HEK293T (cell line): ENCODE data around the gene ANKRD29.

Experiments used
- CTCF ChIA-PET: fragments of 350-600 bp; formaldehyde crosslinking; extraction: SDS; loops from one replicate; lab custom pipeline; 2021; ENCODE audit warnings: antibody characterized with exemption, inconsistent platforms; lab: Yijun Ruan, JAX
- POLR2A ChIA-PET: fragments of 350-600 bp; formaldehyde crosslinking; extraction: SDS; loops from one replicate; lab custom pipeline; 2020; ENCODE audit warnings: antibody characterized with exemption, inconsistent platforms; lab: Yijun Ruan, JAX
- DNase-seq: peaks from one replicate; pipeline ENCODE4 v3.0.0; 2012; ENCODE audit warnings: mixed read lengths; ENCODE audit errors: extremely low spot score
- ARNT ChIP-seq: fragments of 450-650 bp; IDR thresholded peaks from 2 replicates; pipeline ENCODE4 v1.6.1; 2017; ENCODE audit warnings: mild to moderate bottlenecking
- BHLHE40 ChIP-seq: fragments of 450-650 bp; IDR thresholded peaks from 2 replicates; pipeline ENCODE4 v1.6.1; 2016; ENCODE audit warnings: mild to moderate bottlenecking, moderate library complexity, borderline replicate concordance
- CTBP1 ChIP-seq: fragments of 450-650 bp; IDR thresholded peaks from 2 replicates; pipeline ENCODE4 v1.6.1; 2016; ENCODE audit warnings: borderline replicate concordance
- ELF4 ChIP-seq: fragments of 450-650 bp; IDR thresholded peaks from 2 replicates; pipeline ENCODE4 v1.6.1; 2017; ENCODE audit warnings: antibody characterized with exemption
- FOXA1 ChIP-seq: fragments of 450-650 bp; IDR thresholded peaks from 2 replicates; pipeline ENCODE4 v1.6.1; 2016; ENCODE audit warnings: mild to moderate bottlenecking
- FOXK2 ChIP-seq: fragments of 450-650 bp; IDR thresholded peaks from 2 replicates; pipeline ENCODE4 v1.6.1; 2016; ENCODE audit warnings: mild to moderate bottlenecking
- FOXM1 ChIP-seq: fragments of 450-650 bp; IDR thresholded peaks from 2 replicates; pipeline ENCODE4 v1.6.1; 2017; ENCODE audit warnings: mild to moderate bottlenecking, borderline replicate concordance
- HDGF ChIP-seq: fragments of 450-650 bp; IDR thresholded peaks from 2 replicates; pipeline ENCODE4 v1.6.1; 2017; ENCODE audit warnings: antibody characterized with exemption, borderline replicate concordance
- L3MBTL2 ChIP-seq: fragments of 450-650 bp; conservative IDR thresholded peaks from 2 replicates; pipeline ENCODE4 v1.6.1; 2016; ENCODE audit warnings: mild to moderate bottlenecking
- LEF1 ChIP-seq: fragments of 450-650 bp; IDR thresholded peaks from 2 replicates; pipeline ENCODE4 v1.6.1; 2017; ENCODE audit warnings: mild to moderate bottlenecking, borderline replicate concordance
- NFRKB ChIP-seq: fragments of 450-650 bp; IDR thresholded peaks from 2 replicates; pipeline ENCODE4 v1.6.1; 2016; ENCODE audit warnings: mild to moderate bottlenecking, moderate library complexity
- PKNOX1 ChIP-seq: fragments of 450-650 bp; IDR thresholded peaks from 2 replicates; pipeline ENCODE4 v1.6.1; 2016
- SP1 ChIP-seq: fragments of 450-650 bp; IDR thresholded peaks from 2 replicates; pipeline ENCODE4 v1.6.1; 2017
- SUZ12 ChIP-seq: fragments of 450-650 bp; IDR thresholded peaks from 2 replicates; pipeline ENCODE4 v1.6.1; 2016; ENCODE audit warnings: mild to moderate bottlenecking
- TARDBP ChIP-seq: fragments of 450-650 bp; IDR thresholded peaks from 2 replicates; pipeline ENCODE4 v1.6.1; 2016
- ZNF384 ChIP-seq: fragments of 450-650 bp; IDR thresholded peaks from 2 replicates; pipeline ENCODE4 v1.6.1; 2016

ANKRD29 gene

GRCh38 chr18:23626451-23627279, 36.0 kb downstream of the ANKRD29 start:
- CTCF ChIA-PET: interaction anchor here (0.8 to 3.1 kb wide), 3 partner anchors 22 to 77 kb away, joined by 3 to 24 read pairs (median 3); no protein-coding TSS in a partner anchor
- no peak for DNase-seq
- POLR2A ChIA-PET: interaction anchor here (0.7 to 1.4 kb wide), 3 partner anchors 28 to 512 kb away, joined by 3 read pairs; no protein-coding TSS in a partner anchor
- peak; percentile 77 for TF ChIP-seq PKNOX1
- TF ChIP-seq HDGF: no peak
- TF ChIP-seq ZNF384: no peak
- TF ChIP-seq BHLHE40: no peak
- TF ChIP-seq SUZ12: no peak
- TF ChIP-seq ARNT: no peak
- TF ChIP-seq ELF4: no peak
- TF ChIP-seq CTBP1: peak; percentile 37; the same call in 1 of the 2 replicates
- TF ChIP-seq FOXA1: 0 out of 2 replicates have a peak, but pooled peaks have one; percentile 53
- peak; percentile 73 for TF ChIP-seq L3MBTL2
- TF ChIP-seq SP1: no peak
- TF ChIP-seq LEF1: no peak
- TF ChIP-seq FOXM1: no peak
- no peak for TF ChIP-seq NFRKB
- 0 out of 2 replicates have a peak, but pooled peaks have one; percentile 33 for TF ChIP-seq FOXK2
- TF ChIP-seq TARDBP: no peak

GRCh38 chr18:23623040-23623439, 39.7 kb downstream of the ANKRD29 start:
- DNase-seq: no peak
- ChIA-PET POLR2A (no interaction called here), CTCF (interaction anchor here (0.8 to 3.1 kb wide), 5 partner anchors 9 to 108 kb away, joined by 3 to 27 read pairs (median 5); no protein-coding TSS in a partner anchor)
- TF ChIP-seq BHLHE40 (no peak), FOXA1 (no peak), HDGF (no peak), CTBP1 (no peak), ZNF384 (no peak), L3MBTL2 (no peak), FOXK2 (no peak), FOXM1 (no peak), LEF1 (no peak), SUZ12 (no peak), ELF4 (no peak), PKNOX1 (no peak), SP1 (no peak), TARDBP (no peak), ARNT (no peak), NFRKB (no peak)

- ChIA-PET CTCF (no interaction called here), POLR2A (no interaction called here)
- TF ChIP-seq LEF1: no peak
- TF ChIP-seq TARDBP: no peak
- no peak for TF ChIP-seq ELF4
- no peak for TF ChIP-seq BHLHE40
- no peak for TF ChIP-seq HDGF
- TF ChIP-seq L3MBTL2: no peak
- TF ChIP-seq SP1: no peak
- TF ChIP-seq FOXA1: no peak
- TF ChIP-seq PKNOX1: no peak
- no peak for TF ChIP-seq FOXK2
- TF ChIP-seq SUZ12: no peak
- no peak for TF ChIP-seq NFRKB
- TF ChIP-seq ARNT: no peak
- TF ChIP-seq FOXM1: no peak
- TF ChIP-seq CTBP1: no peak
- TF ChIP-seq ZNF384: no peak
- no peak for DNase-seq
These were observed 43.3 kb downstream of the ANKRD29 start for GRCh38 chr18:23619388-23619881.

- no peak for DNase-seq
- POLR2A ChIA-PET: no interaction called here
These were observed 43.8 kb downstream of the ANKRD29 start for GRCh38 chr18:23618862-23619387.

More at GRCh38 chr18:23618862-23619387, 43.8 kb downstream of the ANKRD29 start:
- CTCF ChIA-PET: interaction anchor here (0.6 to 0.8 kb wide), 2 partner anchors 82 to 485 kb away, joined by 3 to 5 read pairs; no protein-coding TSS in a partner anchor
- no peak for TF ChIP-seq CTBP1
- TF ChIP-seq PKNOX1: no peak
- no peak for TF ChIP-seq NFRKB
- TF ChIP-seq TARDBP: no peak
- TF ChIP-seq LEF1: no peak
- no peak for TF ChIP-seq ZNF384
- TF ChIP-seq L3MBTL2: no peak
- TF ChIP-seq HDGF: no peak
- TF ChIP-seq SUZ12: no peak
